Measurements from ENCODE around the gene CZIB. TPM values are rescaled to one million over a fixed set of nuclear protein-coding genes. Genes with fewer than 3 reads are reported as not detected.

CZIB gene
- polyA plus RNA-seq, 1 donor from 2014 or later, result 103 TPM

- TF ChIP-seq MXI1 (conservative IDR thresholded peaks at IDR 0.05; ENCODE audit: poor library complexity, severe bottlenecking) (no peak), EP300 (conservative IDR thresholded peaks at IDR 0.05; ENCODE audit: poor library complexity, severe bottlenecking) (no peak), RAD21 (conservative IDR thresholded peaks at IDR 0.05) (no peak), EZH2 (IDR thresholded peaks at IDR 0.05; ENCODE audit: borderline replicate concordance, insufficient read depth, low read length, poor library complexity, severe bottlenecking) (no peak), CTCF (IDR thresholded peaks at IDR 0.05; ENCODE audit: poor library complexity, severe bottlenecking) (no peak), SMC3 (conservative IDR thresholded peaks at IDR 0.05; ENCODE audit: poor library complexity) (no peak), TAF1 (IDR thresholded peaks at IDR 0.05; ENCODE audit: low read depth) (no peak), REST (IDR thresholded peaks at IDR 0.05; ENCODE audit: borderline replicate concordance) (no peak), POLR2AphosphoS5 (IDR thresholded peaks at IDR 0.05) (no peak)
- peak overlapping the region; percentile 76 for H3K9ac ChIP-seq (ENCODE audit: low read length)
- H3K9me2 ChIP-seq (ENCODE audit: insufficient read depth, low read length), result no peaks in the 10 kb centered on the region
- H2AFZ ChIP-seq (ENCODE audit: low read depth, low read length), result peak overlapping the region; percentile 70
- H3F3A ChIP-seq (ENCODE audit: insufficient read depth, low read length, poor library complexity, severe bottlenecking), result no peaks in the 10 kb centered on the region
- H3K4me3 ChIP-seq (ENCODE audit: low read length), result peak overlapping the region; percentile 79
- no peaks in the 10 kb centered on the region for H3K9me3 ChIP-seq (ENCODE audit: low read length)
- no peaks in the 10 kb centered on the region for H3K36me3 ChIP-seq (ENCODE audit: insufficient read depth, low read length)
- no peaks in the 10 kb centered on the region for H3K27me3 ChIP-seq (ENCODE audit: insufficient read depth, low read depth, low read length)
- no peak overlapping the region for H3K27ac ChIP-seq (ENCODE audit: low read length)
- peak overlapping the region; percentile 32 for H3K4me2 ChIP-seq (ENCODE audit: low read length)
- H3K79me2 ChIP-seq (replicated peaks; ENCODE audit: insufficient read depth, low read length), result no peaks in the 10 kb centered on the region
- H4K20me1 ChIP-seq (ENCODE audit: insufficient read depth), result no peaks in the 10 kb centered on the region
Observed at GRCh38 chr1:53196017-53196484, 24.4 kb downstream of the CZIB start.

GRCh38 chr1:53195246-53196016, 25.0 kb downstream of the CZIB start:
- Histone ChIP-seq H2AFZ (ENCODE audit: low read depth, low read length) (no peak overlapping the region), H4K20me1 (ENCODE audit: insufficient read depth) (no peaks in the 10 kb centered on the region), H3K27me3 (ENCODE audit: insufficient read depth, low read depth, low read length) (no peaks in the 10 kb centered on the region), H3K79me2 (replicated peaks; ENCODE audit: insufficient read depth, low read length) (no peaks in the 10 kb centered on the region), H3K9me2 (ENCODE audit: insufficient read depth, low read length) (no peaks in the 10 kb centered on the region), H3K36me3 (ENCODE audit: insufficient read depth, low read length) (no peaks in the 10 kb centered on the region), H3K9ac (ENCODE audit: low read length) (no peak overlapping the region), H3F3A (ENCODE audit: insufficient read depth, low read length, poor library complexity, severe bottlenecking) (no peaks in the 10 kb centered on the region), H3K4me3 (ENCODE audit: low read length) (no peak overlapping the region), H3K9me3 (ENCODE audit: low read length) (no peaks in the 10 kb centered on the region), H3K27ac (ENCODE audit: low read length) (no peak overlapping the region), H3K4me2 (ENCODE audit: low read length) (no peak overlapping the region)
- TF ChIP-seq CTCF (IDR thresholded peaks at IDR 0.05; ENCODE audit: poor library complexity, severe bottlenecking) (no peak), POLR2AphosphoS5 (IDR thresholded peaks at IDR 0.05) (no peak), REST (IDR thresholded peaks at IDR 0.05; ENCODE audit: borderline replicate concordance) (no peak), EP300 (conservative IDR thresholded peaks at IDR 0.05; ENCODE audit: poor library complexity, severe bottlenecking) (no peak), TAF1 (IDR thresholded peaks at IDR 0.05; ENCODE audit: low read depth) (no peak), EZH2 (IDR thresholded peaks at IDR 0.05; ENCODE audit: borderline replicate concordance, insufficient read depth, low read length, poor library complexity, severe bottlenecking) (no peak), RAD21 (conservative IDR thresholded peaks at IDR 0.05) (no peak), SMC3 (conservative IDR thresholded peaks at IDR 0.05; ENCODE audit: poor library complexity) (no peak), MXI1 (conservative IDR thresholded peaks at IDR 0.05; ENCODE audit: poor library complexity, severe bottlenecking) (no peak)
